ENCODE measurements around the gene ADAMTSL1.

Gene ADAMTSL1

GRCh38 chr9:18673179-18673578 lies 199.2 kb downstream of the ADAMTSL1 start:
- no peak for DNase-seq

DNA sequence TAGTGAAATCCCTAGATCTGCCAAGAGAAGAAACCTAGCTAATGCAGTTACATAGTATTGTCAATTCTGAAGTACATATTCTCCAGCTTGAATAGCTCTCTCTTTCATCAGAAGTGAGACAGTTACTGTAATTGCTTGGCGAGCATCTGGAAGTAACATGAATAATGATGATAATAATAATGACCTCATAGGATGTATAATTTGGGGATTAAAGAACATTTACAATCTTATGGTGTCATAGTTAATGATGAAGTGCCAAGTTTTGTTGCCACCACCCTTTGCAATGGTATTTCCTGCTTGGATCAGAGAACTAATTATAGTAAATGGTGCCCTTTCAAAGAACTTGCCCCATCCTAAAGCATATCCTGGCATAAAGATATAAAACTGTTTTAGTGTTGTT lies 201.4 kb downstream of the ADAMTSL1 start:
- DNase-seq = no peak

DNA sequence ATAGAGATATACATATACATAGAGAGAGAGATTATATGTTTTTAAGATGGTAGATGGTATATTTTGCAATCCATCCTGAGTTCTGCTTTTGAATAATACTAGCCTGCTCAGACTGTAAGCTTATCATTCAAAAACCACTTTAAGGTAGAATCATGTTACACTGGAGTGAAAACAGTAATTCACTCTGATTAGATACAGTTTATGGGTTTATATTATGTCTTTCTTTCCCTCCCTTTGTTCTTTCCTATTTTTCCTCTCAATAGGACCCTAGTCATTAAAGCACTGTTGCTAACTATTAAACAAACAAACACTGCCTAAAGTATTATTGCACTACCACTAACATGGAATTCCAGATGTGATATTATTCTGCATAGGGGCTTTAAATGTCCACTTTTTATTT lies 202.0 kb downstream of the ADAMTSL1 start:
- DNase-seq = no peak

DNA sequence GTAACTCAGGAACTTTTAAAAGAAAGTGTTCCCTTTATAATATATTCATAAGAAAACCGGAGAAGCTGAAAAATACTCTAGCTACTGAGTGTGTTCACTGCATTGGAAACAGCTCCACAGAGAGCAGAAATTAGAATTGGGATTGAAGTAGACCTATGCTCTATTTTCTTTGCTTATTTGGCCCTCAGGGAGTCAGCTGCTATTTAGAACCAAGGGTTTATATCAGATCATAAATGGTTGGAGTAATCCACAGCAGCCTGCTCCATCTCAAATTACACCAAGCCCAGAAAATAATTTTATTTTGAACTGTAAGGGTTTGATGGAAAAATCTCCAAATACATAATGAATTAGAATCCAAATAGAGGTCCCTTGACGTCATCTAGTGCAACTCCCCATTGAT lies 202.6 kb downstream of the ADAMTSL1 start:
- no peak for DNase-seq

GRCh38 chr9:18678821-18679590 lies 205.1 kb downstream of the ADAMTSL1 start:
- no peak for DNase-seq

DNA sequence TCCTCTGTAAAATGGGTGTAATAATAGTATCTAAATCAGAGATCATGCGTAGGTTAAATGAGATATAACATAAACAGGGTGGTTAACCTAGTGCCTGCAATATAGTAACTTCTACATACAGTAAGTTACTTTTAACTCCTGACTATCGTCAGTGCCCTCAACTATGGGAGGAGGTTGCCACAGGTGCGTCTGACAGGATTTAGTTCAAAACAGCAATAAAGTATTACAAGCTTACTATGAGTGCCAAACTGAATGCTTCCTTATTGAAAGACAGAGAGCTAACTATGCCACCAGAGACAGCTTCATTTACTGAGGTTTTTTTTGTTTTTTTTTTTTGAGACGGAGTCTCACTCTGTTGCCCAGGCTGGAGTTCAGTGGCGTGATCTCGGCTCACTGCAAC lies 209.0 kb downstream of the ADAMTSL1 start:
- DNase-seq = no peak

DNA sequence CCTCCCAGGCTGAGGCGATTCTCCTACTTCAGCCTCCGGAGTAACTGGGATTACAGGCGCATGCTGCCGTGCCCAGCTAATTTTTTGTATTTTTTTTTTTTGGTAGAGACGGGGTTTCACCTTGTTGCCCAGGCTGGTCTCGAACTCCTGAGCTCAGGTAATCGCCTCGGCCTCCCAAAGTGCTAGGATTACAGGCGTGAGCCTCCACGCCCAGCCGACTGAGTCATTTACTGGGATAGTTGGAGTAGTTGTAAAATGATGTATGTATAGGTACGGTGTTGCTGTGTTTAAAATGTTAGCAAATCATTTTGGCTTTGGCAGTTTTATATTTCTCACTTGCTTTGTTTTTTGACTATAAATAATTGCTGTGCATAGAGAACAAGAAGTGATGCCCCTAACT lies 209.4 kb downstream of the ADAMTSL1 start:
- DNase-seq = no peak

- DNase-seq = no peak
Observed at GRCh38 chr9:18683851-18684250, 209.9 kb downstream of the ADAMTSL1 start.

DNA sequence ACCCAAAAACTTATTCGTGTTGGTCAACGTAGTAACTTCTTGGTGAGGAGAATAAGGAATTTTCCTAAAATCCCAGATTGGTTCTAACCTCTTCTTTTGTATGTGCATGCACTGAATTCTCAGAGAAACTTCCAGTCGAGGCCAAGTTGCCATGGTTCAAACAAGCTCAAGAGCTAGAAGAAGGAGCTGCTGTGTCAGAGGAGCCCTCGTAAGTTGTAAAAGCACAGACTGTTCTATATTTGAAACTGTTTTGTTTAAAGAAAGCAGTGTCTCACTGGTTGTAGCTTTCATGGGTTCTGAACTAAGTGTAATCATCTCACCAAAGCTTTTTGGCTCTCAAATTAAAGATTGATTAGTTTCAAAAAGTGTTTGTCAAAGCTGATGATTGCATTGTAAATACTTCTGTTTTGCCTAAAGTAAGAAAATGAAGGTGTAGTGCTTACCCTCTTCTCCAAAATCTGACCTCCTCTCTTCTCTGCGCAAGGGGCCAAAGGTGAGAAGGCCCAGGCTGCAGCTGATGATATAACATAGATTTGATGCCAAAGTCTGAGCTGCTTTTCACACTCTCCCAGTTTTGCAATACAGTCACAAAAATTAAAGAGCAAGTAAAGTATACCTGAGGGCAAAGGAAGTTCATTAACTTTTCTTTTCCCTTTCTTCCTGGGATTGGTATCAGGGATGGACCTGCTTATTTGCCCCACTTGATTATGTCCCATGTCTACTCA lies 210.8 kb downstream of the ADAMTSL1 start:
- no peak for DNase-seq

DNA sequence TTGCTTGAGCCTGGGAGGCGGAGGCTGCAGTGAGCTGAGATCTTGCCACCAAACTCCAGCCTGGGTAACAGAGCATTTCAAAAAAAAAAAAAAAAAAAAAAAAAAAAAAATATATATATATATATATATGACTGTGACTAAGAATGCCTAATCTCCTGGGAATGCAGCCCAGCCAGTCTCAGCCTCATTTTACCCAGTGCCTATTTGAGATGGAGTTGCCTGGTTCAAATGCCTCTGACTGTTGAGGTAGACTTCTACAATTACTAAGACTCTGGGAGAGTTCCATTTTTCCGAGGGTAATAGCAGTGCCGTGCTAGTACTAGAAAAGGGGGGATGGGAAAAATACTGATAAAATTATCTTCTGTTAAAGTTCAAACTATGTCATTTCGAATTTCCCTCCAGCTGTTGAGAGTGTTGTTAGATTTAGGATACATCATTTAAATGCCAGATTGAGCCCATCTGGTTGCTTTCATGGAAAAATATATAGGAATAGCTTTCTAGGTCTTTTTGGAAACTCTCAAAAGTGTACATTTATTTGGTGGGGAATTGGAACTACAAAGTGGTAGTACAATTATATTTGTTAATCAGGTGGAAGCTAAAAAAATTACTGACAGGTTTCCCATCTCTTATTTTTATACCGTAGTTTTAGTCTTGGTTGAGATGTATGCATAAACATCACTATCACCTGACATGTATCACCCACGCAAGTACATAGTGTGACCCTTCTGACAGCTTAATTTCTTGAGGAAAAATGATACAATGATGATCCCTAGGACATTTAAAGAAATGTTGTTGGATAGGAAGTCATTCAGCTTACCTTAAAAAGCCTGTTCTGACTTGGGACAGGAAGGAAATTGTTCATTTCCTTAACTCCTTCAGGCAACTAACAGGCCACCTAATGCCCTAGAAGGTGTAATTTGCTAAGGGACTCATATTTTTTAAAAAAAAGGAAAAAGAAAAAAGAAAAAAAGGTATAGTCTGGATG lies 214.9 kb downstream of the ADAMTSL1 start:
- no peak for DNase-seq

- no peak for DNase-seq
Observed at GRCh38 chr9:18689921-18690320, 216.0 kb downstream of the ADAMTSL1 start.

GRCh38 chr9:18692268-18692667 lies 218.3 kb downstream of the ADAMTSL1 start:
- DNase-seq = no peak

- no peak for DNase-seq
Observed at GRCh38 chr9:18692962-18693361, 219.0 kb downstream of the ADAMTSL1 start.

- DNase-seq = no peak
Observed at GRCh38 chr9:18694959-18695668, 221.2 kb downstream of the ADAMTSL1 start.

DNA sequence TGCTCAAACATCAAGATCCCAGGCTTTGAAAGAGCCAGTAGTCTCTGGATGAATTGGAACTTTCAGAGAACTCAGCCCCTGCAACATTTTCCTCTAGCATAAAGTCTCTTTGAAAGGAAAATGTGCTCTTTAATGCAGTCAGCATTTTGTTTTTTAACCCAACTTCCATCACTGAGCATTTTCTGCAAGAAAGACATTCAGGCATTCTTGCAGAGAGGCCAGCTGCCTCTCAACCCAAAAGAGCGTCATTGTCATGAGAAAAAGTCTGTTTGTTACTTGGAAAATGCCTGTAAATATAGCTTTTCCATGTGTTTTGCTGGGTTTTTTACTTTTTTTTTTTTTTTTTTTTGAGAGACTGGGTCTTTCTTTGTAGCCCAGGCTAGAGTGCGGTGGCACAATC lies 225.0 kb downstream of the ADAMTSL1 start:
- DNase-seq = no peak

DNA sequence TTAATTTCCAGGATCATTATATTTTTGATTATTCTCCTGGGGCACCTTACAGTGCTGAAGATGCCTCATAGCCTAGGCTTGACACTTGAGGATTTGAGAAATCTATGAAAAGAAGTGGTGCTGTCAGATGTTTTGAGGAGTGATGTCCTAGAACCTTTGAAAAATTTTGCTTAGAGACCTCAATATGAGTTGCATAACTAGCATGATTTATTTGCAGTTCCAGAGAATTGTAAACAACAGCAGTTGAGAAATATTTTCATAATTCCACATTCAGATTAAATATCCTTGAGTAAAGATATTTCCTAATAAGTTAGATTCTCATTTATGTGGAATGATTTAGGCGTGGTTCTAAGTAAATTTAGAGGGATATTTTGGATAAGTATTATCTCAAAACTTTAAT lies 225.8 kb downstream of the ADAMTSL1 start:
- DNase-seq = no peak

GRCh38 chr9:18700714-18701113 lies 226.8 kb downstream of the ADAMTSL1 start:
- no peak for DNase-seq

GRCh38 chr9:18703151-18703900 lies 229.4 kb downstream of the ADAMTSL1 start:
- no peak for DNase-seq

GRCh38 chr9:18703901-18704379 lies 230.0 kb downstream of the ADAMTSL1 start:
- DNase-seq = no peak

GRCh38 chr9:18705796-18706392 lies 231.9 kb downstream of the ADAMTSL1 start:
- DNase-seq = no peak

GRCh38 chr9:18706648-18707047 lies 232.7 kb downstream of the ADAMTSL1 start:
- no peak for DNase-seq

All from hippocampal formation (tissue), 2 donors.